GM12878 (cell line): Measurements from ENCODE around the gene MFSD12. TPM values are rescaled to one million over a fixed set of nuclear protein-coding genes. Genes with fewer than 3 reads are reported as not detected.

ENCODE experiments used
- ATAC-seq: fragments of 200-7000 bp; cut with Tn5 transposase; 3 replicates; pipeline ENCODE4 v1.9.1; 2020; ENCODE audit warnings: mild to moderate bottlenecking, moderate library complexity
- BruUV-seq: library from RNA; stranded (reverse); fragments of 400-500 nt; replicated peaks from 2 replicates; lab custom pipeline; 2021; lab: Mats Ljungman, UMichigan
- CTCF ChIA-PET: fragments of 300-600 bp; sonication (Branson Sonifier 250); formaldehyde crosslinking; extraction: SDS; loops from one replicate; lab custom pipeline; 2021; ENCODE audit warnings: inconsistent platforms; lab: Yijun Ruan, JAX
- POLR2A ChIA-PET: fragments of 350-600 bp; formaldehyde crosslinking; extraction: SDS; loops from one replicate; lab custom pipeline; 2021; ENCODE audit warnings: inconsistent platforms; lab: Charles Lee
- RAD21 ChIA-PET: fragments of 300-600 bp; sonication (Branson Sonifier 250); formaldehyde crosslinking; loops from one replicate; lab custom pipeline; 2023; ENCODE audit warnings: antibody characterized with exemption; ENCODE audit not compliant: unreplicated experiment; lab: Charles Lee
- SMC1A ChIA-PET: fragments of 300-600 bp; sonication (Branson Sonifier 250); formaldehyde crosslinking; loops from one replicate; lab custom pipeline; 2023; ENCODE audit not compliant: unreplicated experiment, uncharacterized antibody; lab: Charles Lee
- DNase-seq: peaks from one replicate; pipeline ENCODE4 v3.0.0-alpha.2; 2011; ENCODE audit warnings: low read depth, low spot score
- FAIRE-seq: peaks from 3 replicates; lab custom pipeline; 2011; peaks lifted over from hg19 to GRCh38; lab: Jason Lieb, UNC
- H2AFZ ChIP-seq: 2 replicates; pipeline ENCODE4 v1.6.0; 2011; ENCODE audit warnings: low read depth, low read length, control low read depth; ENCODE audit not compliant: control insufficient read depth
- H3K27ac ChIP-seq: 2 replicates; pipeline ENCODE4 v1.5.1; 2011; ENCODE audit warnings: control low read depth; ENCODE audit not compliant: control insufficient read depth, insufficient read depth
- H3K27me3 ChIP-seq, 2 experiments: replicated peaks in 1 of 2; 2 replicates each; pipeline versions ENCODE4 v1.6.0 to v1.6.1; 2011; ENCODE audit warnings: low read length in 1 of 2; ENCODE audit not compliant: control insufficient read depth in 2 of 2, insufficient read depth in 2 of 2
- H3K36me3 ChIP-seq, 2 experiments: 2 replicates each; pipeline ENCODE4 v1.5.1; 2011; ENCODE audit warnings: low read length in 1 of 2; ENCODE audit not compliant: control insufficient read depth in 2 of 2, insufficient read depth in 2 of 2
- H3K4me1 ChIP-seq: 2 replicates; pipeline ENCODE4 v1.6.1; 2011; ENCODE audit warnings: mild to moderate bottlenecking, low read length, moderate library complexity, mixed read lengths; ENCODE audit not compliant: control insufficient read depth, insufficient read depth
- H3K4me2 ChIP-seq: 2 replicates; pipeline ENCODE4 v1.6.0; 2011; ENCODE audit warnings: control low read depth; ENCODE audit not compliant: control insufficient read depth, insufficient read depth
- H3K4me3 ChIP-seq: fragments of 200-600 bp; sonication (generic); 2 replicates; pipeline ENCODE4 v1.5.1; 2016
- H3K79me2 ChIP-seq: 2 replicates; pipeline ENCODE4 v1.6.0; 2011; ENCODE audit warnings: low read length; ENCODE audit not compliant: control insufficient read depth, insufficient read depth
- H3K9ac ChIP-seq: 2 replicates; pipeline ENCODE4 v1.8.0; 2011; ENCODE audit warnings: low read length, control low read depth, mixed read lengths; ENCODE audit not compliant: control insufficient read depth, insufficient read depth
- H3K9me3 ChIP-seq: replicated peaks from 3 replicates; pipeline ENCODE4 v1.5.1; 2011; ENCODE audit warnings: mild to moderate bottlenecking, low read length; ENCODE audit not compliant: control insufficient read depth, insufficient read depth
- H4K20me1 ChIP-seq: 2 replicates; pipeline ENCODE4 v1.6.0; 2011; ENCODE audit not compliant: control insufficient read depth, insufficient read depth
- ASH2L ChIP-seq: fragments of 300-600, 200-600 bp; sonication (generic); IDR thresholded peaks from 2 replicates; pipeline ENCODE4 v1.6.1; 2017; ENCODE audit warnings: low read depth, mild to moderate bottlenecking, borderline replicate concordance
- FOXK2 ChIP-seq: fragments of 450-650 bp; IDR thresholded peaks from 2 replicates; pipeline ENCODE4 v1.6.1; 2017; ENCODE audit warnings: mild to moderate bottlenecking, moderate library complexity
- NRF1 ChIP-seq: conservative IDR thresholded peaks from 2 replicates; pipeline ENCODE4 v1.6.1; 2011; ENCODE audit warnings: mild to moderate bottlenecking, low read depth, low read length, improper control_type of control experiment
- RAD21 ChIP-seq: IDR thresholded peaks from 2 replicates; pipeline ENCODE4 v1.6.1; 2011; ENCODE audit warnings: mild to moderate bottlenecking, low read depth, low read length, moderate library complexity; ENCODE audit not compliant: insufficient read depth
- RFX5 ChIP-seq: IDR thresholded peaks from 2 replicates; pipeline ENCODE4 v1.6.1; 2011; ENCODE audit warnings: low read depth, low read length, improper control_type of control experiment
- TCF7 ChIP-seq: IDR thresholded peaks from 2 replicates; pipeline ENCODE4 v1.6.1; 2014; ENCODE audit warnings: antibody characterized with exemption, borderline replicate concordance
- ZNF384 ChIP-seq: IDR thresholded peaks from 2 replicates; pipeline ENCODE4 v1.6.1; 2012; ENCODE audit warnings: low read depth, mild to moderate bottlenecking, low read length, improper control_type of control experiment, borderline replicate concordance
- whole genome bisulfite sequencing: methylation state at CpG from one replicate; pipeline ENCODE4 v1.1.6; 2016; ENCODE audit warnings: low lambda C conversion rate; ENCODE audit not compliant: insufficient replicate concordance, insufficient coverage; ENCODE audit errors: missing lambda C conversion rate; 5-methylcytosine and 5-hydroxymethylcytosine counted together
- in situ Hi-C: fragments of 300-500 bp; cut with MboI; formaldehyde crosslinking; loops from 9 replicates; pipeline ENCODE4 v1.14.3; 2018; ENCODE audit warnings: mixed read lengths
- intact Hi-C: fragments of 100-400 bp; cut with micrococcal nuclease; formaldehyde crosslinking; loops from one replicate; pipeline ENCODE4 v1.14.2; 2022; ENCODE audit not compliant: unreplicated experiment
- polyA plus RNA-seq, 11 experiments: library from polyadenylated mRNA; depleted of rRNA in 4 of 11; unstranded in 6 of 11; stranded (reverse) in 5 of 11; fragments of >200 nt; fragmentation: Nextera tagmentation in 4 of 11; fragmentation: Illumina TruSeq in 1 of 11; extraction: Ambion mirVana in 4 of 11; extraction: Trizol in 1 of 11; gene quantifications; 1 replicate in 1 of 11; 2 replicates in 10 of 11; pipeline versions ENCODE4 v1.2.1 to v1.2.3, GENCODE V29; 2011 to 2016; ENCODE audit warnings: inconsistent platforms in 2 of 11, missing spikeins in 2 of 11, low read depth in 1 of 11
- total RNA-seq, 4 experiments: library from RNA; depleted of rRNA in 3 of 4; stranded (reverse); fragments of >200 nt in 3 of 4; fragmentation: Illumina TruSeq in 1 of 4; extraction: Trizol in 1 of 4; gene quantifications; 2 replicates each; pipeline versions ENCODE4 v1.2.1 to v1.2.3, GENCODE V29; 2013 to 2021
- TF ChIP-seq, protein P1 (sequence below): fragments of 450-650 bp; conservative IDR thresholded peaks from 2 replicates; pipeline ENCODE4 v1.6.1; 2017; ENCODE audit warnings: mild to moderate bottlenecking, moderate library complexity

The MFSD12 gene
- total and polyA plus RNA-seq, 10 of the 15 experiments (the other 5 are each of a cell fraction or from before 2014, with no cell fraction given) = 0.58 to 65.9 (median 16.8) TPM

DNA sequence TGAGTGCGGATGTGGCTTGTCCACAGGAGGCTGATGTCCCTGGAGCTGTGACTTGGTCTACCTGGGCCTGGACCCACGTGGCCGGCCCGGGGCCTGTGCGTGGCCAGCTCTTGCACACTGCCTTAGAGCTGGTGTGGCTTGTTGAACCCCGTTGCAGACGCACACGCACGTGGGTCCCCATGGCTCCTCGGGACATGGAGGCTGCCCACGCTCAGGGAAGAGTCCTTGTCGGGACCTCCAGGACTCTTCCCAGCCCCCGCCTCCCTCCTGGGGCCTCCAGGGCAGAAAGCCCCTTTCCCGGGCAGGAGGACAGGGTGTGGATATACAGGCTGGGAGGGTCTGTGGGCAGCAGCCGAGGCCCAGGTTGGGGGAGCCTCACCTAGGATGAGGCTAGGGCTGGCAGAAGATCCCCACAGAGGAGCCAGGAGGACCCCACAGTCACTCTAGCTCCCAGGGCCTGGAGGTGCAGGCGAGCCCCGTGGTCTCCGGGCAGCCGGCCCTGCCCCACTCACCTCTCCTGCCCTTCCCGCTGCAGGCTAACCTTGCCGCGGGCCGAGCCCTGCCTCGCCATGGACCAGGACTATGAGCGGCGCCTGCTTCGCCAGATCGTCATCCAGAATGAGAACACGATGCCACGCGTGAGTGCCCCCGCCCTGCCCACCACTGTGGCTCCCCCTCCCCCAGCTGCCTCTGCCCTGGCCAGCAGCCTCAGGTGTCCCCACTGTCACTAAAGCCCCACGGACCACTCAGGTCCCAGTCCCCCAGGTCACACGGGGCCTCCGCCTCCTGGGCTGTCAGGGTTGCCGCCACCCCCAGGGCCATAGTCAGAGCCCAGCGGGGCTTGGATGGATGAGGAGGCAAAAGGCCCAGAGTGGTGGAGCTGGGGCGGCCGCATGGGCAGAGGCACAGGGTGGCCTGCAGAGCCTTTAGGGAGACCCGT is 34.7 kb downstream of the MFSD12 start:
- FAIRE-seq = no peak
- peaks cover 3% of the 10 kb centered on the region for H3K79me2 ChIP-seq
- CTCF ChIA-PET = no interaction called here

More for the DNA sequence above, 34.7 kb downstream of the MFSD12 start:
- Histone ChIP-seq H4K20me1 (no peaks in the 10 kb centered on the region), H3K4me1 (no peaks in the 10 kb centered on the region), H2AFZ (no peak overlapping the region), H3K9ac (no peak overlapping the region), H3K4me3 (no peak overlapping the region), H3K27ac (no peak overlapping the region), H3K9me3 (no peaks in the 10 kb centered on the region), H3K36me3 (peaks cover 5 to 42% of the 10 kb centered on the region in 2 experiments; a peak in 3 of 4 replicates), H3K4me2 (no peak overlapping the region), H3K27me3 (no peaks in the 10 kb centered on the region)
- BruUV-seq = no TSS peak
- ChIA-PET RAD21 (no interaction called here), SMC1A (no interaction called here), POLR2A (no interaction called here)
- WGBS = 98% methylated on average over 37 of the region's 40 CpGs
- no peak for DNase-seq
- intact Hi-C loops (no loop called here), in situ Hi-C loops (no loop called here)
- ATAC-seq = no peak
- no peak for TF ChIP-seq RAD21
- TF ChIP-seq, protein P1, sequence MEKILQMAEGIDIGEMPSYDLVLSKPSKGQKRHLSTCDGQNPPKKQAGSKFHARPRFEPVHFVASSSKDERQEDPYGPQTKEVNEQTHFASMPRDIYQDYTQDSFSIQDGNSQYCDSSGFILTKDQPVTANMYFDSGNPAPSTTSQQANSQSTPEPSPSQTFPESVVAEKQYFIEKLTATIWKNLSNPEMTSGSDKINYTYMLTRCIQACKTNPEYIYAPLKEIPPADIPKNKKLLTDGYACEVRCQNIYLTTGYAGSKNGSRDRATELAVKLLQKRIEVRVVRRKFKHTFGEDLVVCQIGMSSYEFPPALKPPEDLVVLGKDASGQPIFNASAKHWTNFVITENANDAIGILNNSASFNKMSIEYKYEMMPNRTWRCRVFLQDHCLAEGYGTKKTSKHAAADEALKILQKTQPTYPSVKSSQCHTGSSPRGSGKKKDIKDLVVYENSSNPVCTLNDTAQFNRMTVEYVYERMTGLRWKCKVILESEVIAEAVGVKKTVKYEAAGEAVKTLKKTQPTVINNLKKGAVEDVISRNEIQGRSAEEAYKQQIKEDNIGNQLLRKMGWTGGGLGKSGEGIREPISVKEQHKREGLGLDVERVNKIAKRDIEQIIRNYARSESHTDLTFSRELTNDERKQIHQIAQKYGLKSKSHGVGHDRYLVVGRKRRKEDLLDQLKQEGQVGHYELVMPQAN = no peak
- no peak for TF ChIP-seq TCF7
- no peak for TF ChIP-seq ZNF384
- no peak for TF ChIP-seq NRF1
- no peak for TF ChIP-seq ASH2L
- no peak for TF ChIP-seq RFX5
- TF ChIP-seq FOXK2 = no peak
